ENCODE measurements around the gene ODAD3.

DNA sequence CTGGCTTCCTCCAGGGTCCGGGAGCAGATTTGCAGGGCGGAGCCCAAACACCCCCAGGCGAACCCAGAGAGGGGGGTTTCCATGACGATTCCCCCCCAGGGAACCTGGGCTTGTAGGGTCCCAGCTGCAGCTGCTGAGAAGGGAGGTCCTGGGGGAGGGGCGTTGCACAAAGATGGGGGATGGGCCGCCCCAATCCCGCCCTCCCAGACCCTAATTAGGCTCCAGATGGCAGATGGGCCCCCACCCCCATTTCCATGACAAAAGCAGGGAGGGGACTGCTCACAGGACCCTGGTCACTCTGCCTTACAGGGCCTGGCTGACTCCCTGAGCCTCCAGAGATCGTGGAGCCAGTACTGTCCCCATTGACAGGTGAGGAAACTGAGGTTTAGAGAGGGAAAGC is 30.7 kb upstream of the ODAD3 start:
- TF ChIP-seq, protein P1, sequence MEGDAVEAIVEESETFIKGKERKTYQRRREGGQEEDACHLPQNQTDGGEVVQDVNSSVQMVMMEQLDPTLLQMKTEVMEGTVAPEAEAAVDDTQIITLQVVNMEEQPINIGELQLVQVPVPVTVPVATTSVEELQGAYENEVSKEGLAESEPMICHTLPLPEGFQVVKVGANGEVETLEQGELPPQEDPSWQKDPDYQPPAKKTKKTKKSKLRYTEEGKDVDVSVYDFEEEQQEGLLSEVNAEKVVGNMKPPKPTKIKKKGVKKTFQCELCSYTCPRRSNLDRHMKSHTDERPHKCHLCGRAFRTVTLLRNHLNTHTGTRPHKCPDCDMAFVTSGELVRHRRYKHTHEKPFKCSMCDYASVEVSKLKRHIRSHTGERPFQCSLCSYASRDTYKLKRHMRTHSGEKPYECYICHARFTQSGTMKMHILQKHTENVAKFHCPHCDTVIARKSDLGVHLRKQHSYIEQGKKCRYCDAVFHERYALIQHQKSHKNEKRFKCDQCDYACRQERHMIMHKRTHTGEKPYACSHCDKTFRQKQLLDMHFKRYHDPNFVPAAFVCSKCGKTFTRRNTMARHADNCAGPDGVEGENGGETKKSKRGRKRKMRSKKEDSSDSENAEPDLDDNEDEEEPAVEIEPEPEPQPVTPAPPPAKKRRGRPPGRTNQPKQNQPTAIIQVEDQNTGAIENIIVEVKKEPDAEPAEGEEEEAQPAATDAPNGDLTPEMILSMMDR (IDR thresholded peaks at IDR 0.05): no peak
- TF ChIP-seq POLR2A (IDR thresholded peaks at IDR 0.05): no peak

All from lower leg skin (tissue), 3 donors.